GM18508 (cell line): ENCODE data around the gene DGCR6L.
"Not testable (repeated sequence)": the region's sequence is repeated elsewhere in the genome, so short reads cannot be mapped to it uniquely, and the experiment has no call there.

ENCODE experiments used
- ATAC-seq: cut with Tn5 transposase; IDR thresholded peaks from one replicate; pipeline ENCODE4 v1.9.1; 2021; ENCODE audit warnings: moderate number of reproducible peaks; ENCODE audit not compliant: insufficient read depth, unreplicated experiment

The DGCR6L gene

DNA sequence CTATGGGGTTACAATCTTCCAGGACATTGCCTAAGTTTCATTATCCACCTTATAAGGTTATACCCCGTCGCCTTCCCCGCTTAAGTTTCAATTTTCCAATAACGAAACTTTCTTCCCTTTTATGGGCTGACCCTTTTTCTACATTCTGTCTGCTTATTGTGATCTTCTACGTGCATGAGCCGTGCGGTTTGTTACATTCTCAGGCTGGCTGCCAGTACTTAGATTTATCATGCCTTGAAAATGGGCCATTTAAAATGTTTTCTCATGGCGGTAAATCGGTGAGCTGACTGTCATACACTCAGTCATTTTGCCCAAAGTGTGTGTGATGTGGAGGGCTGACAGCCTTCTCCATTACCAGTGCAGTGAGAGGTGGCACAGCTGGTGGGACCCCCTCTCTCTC lies 23.3 kb downstream of the DGCR6L start:
- no peak for ATAC-seq

DNA sequence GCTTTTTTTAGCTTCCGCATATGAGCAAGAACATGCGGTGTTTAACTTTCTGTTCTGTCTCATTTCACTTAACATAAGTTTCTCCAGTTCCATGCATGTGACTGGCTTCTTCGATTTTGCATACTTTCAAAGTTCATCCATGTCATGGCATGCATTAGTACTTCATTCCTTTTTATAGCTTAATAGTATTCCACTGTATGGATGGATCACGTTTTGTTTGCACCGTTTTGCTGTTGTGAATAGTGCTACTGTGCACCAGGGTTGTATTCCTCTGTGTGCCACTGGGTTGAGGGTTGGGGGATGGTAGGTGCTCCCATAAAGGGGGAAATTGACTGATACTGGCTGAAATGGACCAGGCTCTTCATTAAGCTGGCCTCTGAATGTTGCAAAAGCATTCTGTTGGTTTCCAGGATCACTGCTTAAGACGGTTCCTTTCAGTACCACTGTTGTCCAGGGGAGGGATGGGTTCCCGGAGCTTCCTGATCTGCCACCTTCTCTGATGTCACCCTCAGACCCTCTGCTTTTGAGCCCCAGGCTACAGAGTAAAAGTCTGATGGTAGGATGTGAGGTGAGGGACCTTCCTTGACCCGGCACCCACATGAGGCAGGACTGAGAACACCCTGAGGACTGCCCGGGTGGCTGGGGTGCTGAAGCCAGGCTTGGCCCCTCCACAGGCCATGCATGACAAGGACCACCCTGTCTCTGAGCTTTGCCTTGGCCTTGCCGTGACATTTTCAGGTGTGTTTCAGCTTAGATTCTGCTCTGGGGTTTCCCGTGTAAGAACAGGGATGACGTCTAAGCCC lies 24.4 kb downstream of the DGCR6L start:
- no peak for ATAC-seq

DNA sequence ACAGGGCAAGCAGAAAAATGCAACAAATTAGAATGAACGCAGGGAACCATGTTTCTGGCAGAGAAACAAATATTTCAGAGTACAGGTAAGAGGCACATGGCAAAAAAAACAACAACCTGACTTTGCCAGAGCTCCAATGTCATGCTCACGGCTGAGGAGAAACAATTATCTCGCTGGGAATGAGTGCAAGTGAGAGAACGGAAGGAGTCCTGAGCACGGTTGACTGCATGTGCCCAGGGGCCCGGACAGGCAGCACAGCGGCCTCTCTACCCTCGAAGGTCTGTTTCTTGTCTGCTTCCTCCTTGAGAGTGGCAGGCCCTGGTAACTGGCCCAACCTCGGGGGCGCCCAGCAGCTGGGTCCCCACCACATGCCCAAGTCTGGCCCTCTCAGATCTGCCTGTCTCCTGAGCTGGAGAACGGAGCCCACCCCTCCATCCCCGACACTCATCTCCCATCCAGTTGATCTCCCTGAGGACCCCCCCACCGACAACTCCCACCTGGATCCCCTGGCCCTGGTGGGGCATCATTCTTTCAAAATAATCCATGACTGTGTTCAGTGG lies 27.1 kb downstream of the DGCR6L start:
- ATAC-seq, result no peak

DNA sequence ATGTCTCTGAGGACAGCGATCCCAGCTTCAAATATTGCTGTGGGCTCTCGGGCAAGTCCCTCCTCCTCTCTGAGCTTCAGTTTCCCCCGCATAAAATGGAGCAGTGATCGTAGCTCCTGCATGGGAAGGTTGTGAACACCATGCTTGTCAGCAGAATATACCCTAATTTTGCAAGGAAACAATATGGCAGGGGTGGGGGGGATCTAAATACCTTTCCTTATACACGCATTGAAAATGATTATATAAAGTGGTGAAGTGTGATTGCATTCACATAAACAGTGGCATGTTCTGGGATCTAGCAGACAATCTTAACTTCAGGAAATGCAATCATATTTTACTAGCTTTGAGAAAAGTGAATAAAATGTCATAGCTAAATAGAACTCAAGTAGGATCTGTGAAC lies 27.8 kb downstream of the DGCR6L start:
- no peak for ATAC-seq

DNA sequence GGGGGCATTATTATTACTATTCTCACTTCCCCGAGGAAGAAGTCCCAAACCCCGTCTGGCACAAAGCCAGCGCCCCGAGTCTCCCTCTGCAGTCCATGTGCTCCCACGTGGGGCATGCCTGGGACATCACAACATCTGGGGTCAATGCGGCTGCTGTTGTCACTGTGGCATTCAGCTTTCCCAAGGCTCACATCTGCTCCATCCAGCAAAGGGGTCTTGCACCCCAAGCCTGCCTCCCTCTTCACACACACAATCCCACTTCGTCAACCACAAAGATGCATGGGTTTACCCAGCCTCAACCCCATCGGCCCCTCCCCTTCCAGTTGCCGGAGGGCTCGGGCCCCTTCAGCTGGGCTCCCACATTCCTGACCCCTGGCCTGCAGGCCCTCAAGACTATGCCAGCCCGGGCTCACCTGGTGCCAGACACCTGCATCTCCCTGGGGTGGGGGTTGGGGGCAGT lies 28.2 kb downstream of the DGCR6L start:
- no peak for ATAC-seq

DNA sequence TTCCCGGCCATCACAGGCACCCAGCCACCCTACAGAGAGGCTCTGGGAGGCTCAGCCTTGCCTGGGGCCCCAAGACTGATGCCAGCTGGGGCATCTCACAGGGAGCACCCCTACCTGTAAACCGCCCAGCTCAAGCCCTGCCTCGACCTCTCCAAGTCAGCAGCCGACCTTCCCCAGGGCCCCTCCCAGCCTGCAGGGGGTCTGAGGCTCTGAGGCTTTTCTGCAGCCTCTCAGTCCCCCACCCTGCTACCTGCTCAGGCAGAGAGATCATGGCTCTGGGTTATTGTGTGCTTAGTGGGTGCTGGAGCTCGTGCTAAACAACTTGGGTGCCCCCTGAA lies 28.6 kb downstream of the DGCR6L start:
- no peak for ATAC-seq

DNA sequence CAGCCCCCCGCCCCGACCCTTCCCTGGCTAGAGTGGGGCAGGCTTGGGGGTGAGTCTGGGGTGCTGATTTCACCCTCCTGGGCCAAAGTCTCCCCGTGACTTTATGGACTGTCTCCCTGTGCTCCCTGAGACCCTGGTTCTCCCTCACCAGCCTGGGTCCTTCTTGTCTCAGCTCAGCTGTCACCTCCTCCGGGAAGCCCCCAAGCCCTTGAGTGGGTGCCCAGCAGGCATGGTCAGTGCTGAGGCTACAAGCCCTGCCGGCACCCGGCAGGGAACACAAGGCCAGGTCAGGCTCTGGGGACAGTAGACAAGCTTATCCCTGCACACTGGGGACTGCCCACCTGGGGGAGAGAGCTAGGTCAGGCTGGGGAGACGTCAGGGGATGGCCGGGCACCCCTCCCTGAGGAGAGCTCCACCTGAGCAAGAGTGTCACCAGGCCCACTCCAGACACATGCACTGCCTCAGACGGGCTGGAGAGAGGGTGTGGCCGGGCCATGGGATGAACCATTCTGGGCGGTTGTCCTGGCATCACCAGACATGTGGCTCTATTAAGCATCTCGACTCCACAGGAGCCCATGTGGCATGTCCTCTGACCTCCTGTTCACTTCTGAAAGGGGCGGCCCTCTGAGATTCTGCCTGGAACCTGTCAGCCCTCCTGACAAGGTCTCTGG lies 29.1 kb downstream of the DGCR6L start:
- no peak for ATAC-seq

DNA sequence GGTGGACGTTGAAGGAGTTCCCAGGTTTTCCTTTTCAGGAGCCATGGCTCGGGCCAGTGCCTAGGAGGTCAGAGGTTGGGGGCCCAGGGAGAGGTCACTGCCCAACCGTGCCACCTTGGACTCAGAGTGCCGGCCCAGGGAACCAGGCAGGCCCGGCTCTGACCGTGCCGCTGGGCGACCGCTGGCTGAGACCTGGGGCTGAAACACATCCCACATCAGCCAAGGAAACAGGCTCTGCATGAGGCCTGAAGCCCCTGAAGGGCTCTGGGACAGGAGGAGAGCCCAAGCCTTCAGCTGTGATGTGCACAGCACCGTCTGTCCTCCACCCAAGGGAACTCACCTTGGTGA lies 29.8 kb downstream of the DGCR6L start:
- ATAC-seq, result no peak

DNA sequence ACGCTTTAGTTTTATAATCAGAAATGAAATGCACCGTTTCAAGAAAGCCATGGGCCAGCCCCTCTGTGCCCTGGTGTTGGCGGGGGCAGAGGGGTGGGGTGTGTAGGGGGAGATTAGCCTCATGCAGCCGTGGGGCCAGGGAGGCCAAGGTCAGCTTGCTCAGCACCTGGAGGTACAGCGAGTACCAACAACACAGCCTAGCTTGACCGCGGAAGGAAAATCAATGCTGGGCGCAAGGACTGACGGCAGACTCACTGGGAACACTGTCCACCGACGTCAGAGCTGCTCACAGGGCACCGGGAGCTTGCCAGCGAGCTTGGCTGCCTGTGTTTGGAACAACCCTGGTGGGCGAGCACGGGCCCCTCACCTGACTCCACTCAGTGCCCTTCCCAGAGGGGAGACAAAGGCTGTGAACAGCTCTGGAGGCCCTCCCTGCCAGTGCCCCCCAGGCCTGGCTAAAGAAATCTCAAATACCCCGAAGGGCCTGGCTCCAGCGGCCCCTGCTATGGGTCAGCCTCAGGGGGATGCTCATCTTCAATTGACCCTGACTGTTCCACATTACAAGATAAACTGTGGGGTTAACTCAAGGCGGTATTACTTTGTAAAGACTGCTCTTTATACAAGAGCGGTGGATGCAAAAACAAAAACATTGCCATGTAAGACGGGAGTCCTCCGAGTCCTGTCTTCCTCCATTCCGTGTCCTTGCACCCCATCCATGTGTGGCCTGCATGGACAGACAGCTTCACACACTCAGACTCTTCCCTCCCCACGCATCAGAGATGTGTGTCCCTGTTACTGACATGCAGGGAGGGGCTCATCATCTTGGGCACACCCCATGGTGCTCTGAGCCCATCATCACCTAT lies 30.4 kb downstream of the DGCR6L start:
- not testable (repeated sequence) for ATAC-seq

DNA sequence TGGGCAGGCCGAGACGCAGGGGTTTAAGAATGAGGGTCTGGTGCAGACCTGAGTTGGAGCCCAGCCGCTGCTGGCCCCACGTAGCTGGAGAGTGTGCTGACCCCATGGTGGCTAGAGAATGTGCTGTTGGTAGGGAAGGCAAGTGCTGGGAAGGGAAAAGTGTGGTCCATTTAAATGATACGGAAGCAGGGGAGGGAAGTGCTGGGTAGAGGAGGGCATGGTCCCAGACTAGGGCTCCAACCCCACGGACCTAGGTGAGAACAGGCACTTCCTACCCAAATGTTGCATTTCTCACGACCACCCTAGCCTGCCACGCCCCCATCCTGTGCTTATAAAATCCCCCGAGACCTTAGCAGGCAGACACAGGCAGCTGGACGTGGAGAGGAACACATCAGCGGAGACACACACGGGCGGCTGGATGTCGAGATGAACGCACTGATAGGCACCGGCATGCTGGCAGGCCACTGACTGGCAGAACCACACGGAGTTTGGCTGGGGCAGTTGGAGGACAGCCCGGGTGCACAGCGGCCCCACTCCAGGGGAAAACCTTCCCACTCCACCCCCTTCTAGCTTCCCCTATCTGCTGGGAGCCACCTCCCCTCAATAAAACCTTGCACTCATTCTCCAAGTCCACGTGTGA lies 33.0 kb downstream of the DGCR6L start:
- not testable (repeated sequence) for ATAC-seq

DNA sequence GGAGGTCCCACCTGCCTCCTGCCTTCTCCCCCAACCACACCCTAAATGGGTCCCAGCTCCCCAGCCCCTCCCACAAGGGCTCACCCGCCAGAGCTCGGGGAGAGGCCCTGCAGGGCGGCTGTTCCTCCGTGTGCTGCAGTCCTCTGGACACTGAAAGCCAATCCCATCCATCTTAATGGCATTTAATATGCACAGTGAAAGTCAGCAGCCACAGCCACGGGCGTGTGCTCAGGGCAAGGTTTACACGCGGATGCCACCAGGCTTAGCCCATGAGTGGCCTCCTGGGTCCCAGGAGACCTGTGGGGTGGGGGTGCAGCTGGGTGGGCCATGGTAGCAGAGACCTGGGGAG lies 33.6 kb downstream of the DGCR6L start:
- ATAC-seq, result not testable (repeated sequence)

DNA sequence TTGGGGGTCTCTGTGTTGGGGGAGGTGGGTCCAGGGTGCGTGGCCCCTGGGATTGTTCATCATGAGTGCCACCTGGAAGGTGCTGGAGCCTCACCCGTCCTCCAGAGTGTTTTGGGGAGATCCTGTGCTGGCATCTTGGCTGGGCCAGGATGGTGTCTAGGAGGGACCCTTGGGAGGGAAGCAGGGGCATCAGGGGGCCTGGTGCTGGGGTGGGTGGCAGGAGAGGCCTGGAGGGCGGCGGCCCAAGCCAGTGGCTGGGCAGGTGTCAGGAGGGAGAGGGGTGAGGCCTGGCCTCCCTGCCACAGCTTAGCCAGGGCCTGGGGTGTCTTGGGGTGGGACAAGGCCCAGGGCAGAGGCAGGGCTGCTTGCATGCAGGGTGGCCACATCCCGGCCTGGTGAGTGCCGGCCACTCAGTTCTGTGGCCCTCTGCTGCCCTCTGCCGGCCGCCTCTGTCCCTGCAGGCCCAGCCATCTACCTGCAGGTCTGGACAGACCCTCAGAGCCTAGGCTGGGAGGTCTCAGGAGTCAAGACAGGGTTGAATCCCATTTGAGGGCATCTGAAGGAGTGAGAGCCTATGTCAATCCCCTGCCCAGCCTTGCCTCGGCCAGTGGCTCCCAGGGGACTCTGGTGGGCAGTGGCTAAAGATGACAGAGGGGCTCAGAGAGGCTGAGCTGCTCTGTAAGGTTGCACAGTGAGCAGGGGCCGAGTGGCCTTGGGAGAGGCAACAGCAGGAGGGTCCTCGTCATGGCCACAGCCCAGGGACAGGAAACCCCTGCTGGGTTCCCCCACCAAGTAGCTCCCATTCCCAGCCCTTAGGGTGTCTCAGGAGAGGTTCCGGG lies 34.2 kb downstream of the DGCR6L start:
- ATAC-seq, result not testable (repeated sequence)

DNA sequence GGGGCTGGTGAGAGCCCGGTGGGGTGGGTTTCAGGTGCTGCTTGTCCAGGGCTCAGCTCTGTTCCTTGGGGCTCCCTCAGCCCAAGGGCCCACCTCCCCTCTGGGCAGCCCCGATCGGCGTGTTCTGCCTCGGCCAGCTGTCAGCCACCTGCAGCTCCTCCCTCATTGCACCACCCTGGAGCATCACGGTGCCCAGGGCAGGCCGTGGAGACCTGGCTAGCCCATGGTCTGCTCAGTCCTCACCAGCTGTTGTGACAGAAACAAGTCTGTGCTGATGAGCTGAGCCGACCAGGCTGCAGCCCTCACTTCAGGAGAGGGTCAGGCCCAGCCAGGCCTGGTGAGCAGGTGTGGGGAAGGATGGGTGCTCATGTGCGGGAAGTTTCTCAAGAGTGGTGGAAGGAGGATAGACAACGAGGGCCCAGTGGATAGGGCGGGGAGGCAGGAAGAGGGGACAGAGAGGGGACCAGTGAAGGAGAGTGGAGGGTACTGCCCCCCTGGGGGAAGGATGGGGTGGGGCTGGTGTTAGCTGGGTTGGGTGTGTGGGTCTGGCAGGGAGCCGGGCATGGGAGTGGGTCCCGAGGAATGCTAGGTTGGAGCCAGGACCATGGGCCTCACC lies 35.3 kb downstream of the DGCR6L start:
- ATAC-seq, result no peak

DNA sequence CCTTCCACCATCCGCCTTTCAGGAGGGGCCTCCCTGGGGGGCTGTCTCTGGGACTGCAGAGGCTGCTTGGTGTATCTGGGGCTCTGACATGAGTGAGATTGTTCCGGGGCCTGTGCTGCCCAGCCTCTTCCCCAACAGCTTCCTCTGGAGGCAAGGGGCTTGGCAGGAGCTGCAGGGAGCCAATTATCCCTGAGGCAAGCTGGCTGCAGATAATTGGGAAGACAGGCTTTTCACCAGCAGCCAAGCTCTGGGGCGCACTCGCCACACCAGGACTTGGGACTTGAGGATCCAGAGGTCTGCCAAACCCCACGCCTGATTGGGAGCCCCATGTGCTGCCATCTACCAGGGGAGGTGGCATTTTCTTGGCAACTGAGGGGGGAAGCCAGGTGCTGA lies 36.2 kb downstream of the DGCR6L start:
- ATAC-seq, result no peak

DNA sequence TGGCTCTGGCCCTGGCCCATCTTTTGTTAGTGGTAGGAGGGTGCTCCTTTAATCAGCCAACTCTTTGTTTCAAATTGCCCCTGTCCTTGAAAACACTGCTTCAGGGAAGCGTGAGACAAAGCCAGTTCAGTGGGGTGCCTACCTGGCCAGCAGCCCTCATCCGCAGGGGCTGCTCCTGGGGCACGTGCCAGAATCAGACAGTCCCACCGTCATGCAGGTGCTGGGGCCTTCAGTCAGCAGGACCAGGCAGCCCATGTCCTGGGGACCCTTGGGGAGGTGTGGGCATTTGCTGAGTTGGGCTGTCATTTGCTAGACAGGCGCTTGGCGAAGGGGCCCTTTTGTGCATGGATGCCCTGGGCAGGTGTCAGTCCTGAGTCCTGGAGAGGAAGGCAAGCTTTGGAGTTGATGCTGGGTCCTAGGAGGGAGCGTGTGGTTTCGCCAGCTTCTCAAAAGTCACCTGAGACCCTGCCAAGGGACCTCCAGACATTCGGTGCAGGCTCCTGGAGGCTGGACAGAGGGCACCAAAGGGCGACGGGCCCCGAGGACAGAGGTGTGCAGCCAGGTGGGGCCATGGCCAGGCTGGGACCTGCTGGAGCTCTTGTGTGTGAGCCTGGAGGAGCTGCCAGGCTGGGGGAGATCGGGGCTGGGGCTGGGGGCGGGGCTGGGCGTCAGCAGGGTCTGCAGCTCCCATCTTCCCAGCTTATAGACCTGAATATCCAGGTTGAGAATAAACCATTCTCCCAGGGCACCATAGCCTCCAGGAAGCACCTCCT lies 36.8 kb downstream of the DGCR6L start:
- no peak for ATAC-seq

DNA sequence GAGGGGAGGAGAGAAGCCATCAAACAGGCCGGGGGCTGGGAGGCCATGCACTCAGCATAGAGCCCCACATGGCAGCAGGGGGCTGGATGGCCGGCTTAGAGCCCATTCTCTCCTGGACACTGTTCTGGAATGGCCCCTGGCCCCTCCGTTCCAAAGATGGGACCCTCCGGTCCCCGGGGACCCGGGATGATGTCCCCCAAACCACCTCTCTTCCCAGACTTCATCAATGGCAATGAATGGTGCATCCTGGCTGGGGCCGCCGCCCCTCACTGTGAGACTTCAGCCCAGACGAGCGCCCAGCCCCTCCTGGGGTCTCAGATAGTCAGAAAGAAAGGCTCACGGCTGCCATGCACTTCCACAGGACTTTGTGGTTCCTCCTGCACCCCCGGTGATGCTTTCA lies 38.0 kb downstream of the DGCR6L start:
- ATAC-seq, result no peak

DNA sequence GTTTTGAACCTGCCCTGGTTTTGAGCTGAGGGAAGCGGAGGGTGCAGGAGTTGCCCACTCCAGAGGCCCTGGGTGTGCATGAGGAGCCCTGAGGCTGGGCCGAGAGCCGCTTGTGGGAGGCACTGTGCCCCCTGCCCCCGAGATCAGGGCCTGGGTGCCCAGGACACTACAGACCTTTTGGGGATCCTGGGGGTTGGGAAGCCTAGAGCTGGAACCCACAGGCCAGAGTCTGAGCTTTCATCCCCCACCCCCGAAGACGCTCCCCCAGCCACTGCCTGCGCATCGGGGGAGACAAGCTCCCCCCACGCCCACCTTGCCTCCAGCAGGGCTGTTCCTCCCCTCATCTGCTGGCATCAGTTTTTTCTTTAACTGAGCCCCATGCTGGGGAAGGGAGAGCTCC lies 38.4 kb downstream of the DGCR6L start:
- not testable (repeated sequence) for ATAC-seq

DNA sequence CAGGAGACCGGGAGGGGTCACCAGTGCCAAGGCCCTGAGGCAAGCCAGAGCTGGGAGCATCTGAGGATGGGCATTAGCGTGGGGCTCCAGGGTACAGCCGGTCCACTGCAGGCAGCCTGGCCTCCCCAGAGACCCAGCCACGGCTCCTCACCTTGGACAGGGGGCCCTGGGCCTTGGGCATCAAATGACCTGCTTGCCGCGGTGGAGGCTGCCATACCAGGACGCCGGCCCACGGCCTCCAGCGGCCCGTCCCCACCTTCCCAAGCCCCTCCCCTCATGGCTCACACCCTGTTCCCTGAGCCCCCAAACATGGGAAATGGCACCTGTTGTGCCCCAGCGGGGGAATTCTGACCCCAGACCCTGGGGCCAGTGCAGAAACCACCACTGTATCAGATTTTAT lies 39.0 kb downstream of the DGCR6L start:
- ATAC-seq, result no peak
